H1 (cell line): ENCODE measurements around the gene TTF1. TPM values are rescaled to one million over a fixed set of nuclear protein-coding genes. Genes with fewer than 3 reads are reported as not detected.

Source experiments
- CTCF ChIA-PET: fragments of 300-600 bp; sonication (Branson Sonifier 250); formaldehyde crosslinking; loops from one replicate; lab custom pipeline; 2021; ENCODE audit not compliant: partially characterized antibody; lab: Charles Lee
- POLR2A ChIA-PET: fragments of 300-600 bp; sonication (Branson Sonifier 250); formaldehyde crosslinking; loops from one replicate; lab custom pipeline; 2021; ENCODE audit warnings: inconsistent platforms; ENCODE audit not compliant: partially characterized antibody; lab: Charles Lee
- DNase-seq, 2 experiments: peaks; one replicate each; pipeline versions ENCODE4 v3.0.0 to v3.0.0-alpha.2; 2010 to 2022; ENCODE audit warnings: low spot score in 2 of 2, low read depth in 1 of 2, mixed read lengths in 1 of 2
- FAIRE-seq: peaks from 2 replicates; lab custom pipeline; 2011; peaks lifted over from hg19 to GRCh38; lab: Jason Lieb, UNC
- H2AFZ ChIP-seq: 2 replicates; pipeline ENCODE4 v1.8.1; 2012; ENCODE audit warnings: low read length, inconsistent platforms
- H2AK5ac ChIP-seq: 2 replicates; pipeline ENCODE4 v1.6.1; 2013; ENCODE audit warnings: low read depth, low read length
- H2BK120ac ChIP-seq: replicated peaks from 2 replicates; pipeline ENCODE3; 2013; ENCODE audit warnings: low read depth, low read length, inconsistent platforms
- H2BK12ac ChIP-seq: 2 replicates; pipeline ENCODE4 v1.6.1; 2013; ENCODE audit warnings: low read depth, low read length
- H2BK15ac ChIP-seq: 2 replicates; pipeline ENCODE4 v1.6.1; 2013; ENCODE audit warnings: low read length
- H2BK20ac ChIP-seq: 2 replicates; pipeline ENCODE4 v1.6.1; 2013; ENCODE audit warnings: low read length
- H2BK5ac ChIP-seq: 2 replicates; pipeline ENCODE4 v1.6.1; 2013; ENCODE audit warnings: low read depth, low read length
- H3K14ac ChIP-seq: 2 replicates; pipeline ENCODE4 v1.6.1; 2013; ENCODE audit warnings: inconsistent platforms; ENCODE audit not compliant: insufficient read length
- H3K18ac ChIP-seq: 2 replicates; pipeline ENCODE4 v1.6.1; 2013; ENCODE audit warnings: low read length; ENCODE audit errors: extremely low read depth
- H3K23ac ChIP-seq: 2 replicates; pipeline ENCODE4 v1.6.1; 2013; ENCODE audit warnings: inconsistent platforms; ENCODE audit not compliant: insufficient read length
- H3K23me2 ChIP-seq: 2 replicates; pipeline ENCODE4 v1.6.1; 2013; ENCODE audit warnings: low read depth, low read length
- H3K27ac ChIP-seq: 2 replicates; pipeline ENCODE4 v1.6.1; 2011; ENCODE audit warnings: low read depth, low read length, inconsistent platforms
- H3K27me3 ChIP-seq, 4 experiments: replicated peaks in 1 of 4; 1 replicate in 1 of 4; 2 replicates in 3 of 4; pipeline versions ENCODE4 v1.6.1 to v1.8.1; 2011 to 2013; ENCODE audit warnings: low read length in 3 of 4, mild to moderate bottlenecking in 3 of 4, inconsistent platforms in 2 of 4, mixed read lengths in 2 of 4, moderate library complexity in 1 of 4; ENCODE audit not compliant: control insufficient read depth in 3 of 4, insufficient read depth in 3 of 4; ENCODE audit errors: extremely low read depth in 1 of 4
- H3K36me3 ChIP-seq, 4 experiments: 2 replicates each; pipeline versions ENCODE4 v1.6.1 to v1.8.1; 2011 to 2013; ENCODE audit warnings: mild to moderate bottlenecking in 4 of 4, low read length in 3 of 4, moderate library complexity in 2 of 4, control low read depth in 1 of 4, inconsistent platforms in 1 of 4; ENCODE audit not compliant: insufficient read depth in 4 of 4, control insufficient read depth in 2 of 4
- H3K4ac ChIP-seq: replicated peaks from 2 replicates; pipeline ENCODE3; 2013; ENCODE audit warnings: low read length, low read depth, mixed read lengths, inconsistent platforms; ENCODE audit not compliant: insufficient read length
- H3K4me1 ChIP-seq, 4 experiments: replicated peaks in 1 of 4; 1 replicate in 1 of 4; 2 replicates in 3 of 4; pipeline versions ENCODE4 v1.6.1 to v1.8.1; 2011 to 2013; ENCODE audit warnings: low read length in 3 of 4, inconsistent platforms in 2 of 4, mixed read lengths in 1 of 4; ENCODE audit not compliant: insufficient read depth in 4 of 4, control insufficient read depth in 3 of 4
- H3K4me2 ChIP-seq, 2 experiments: 2 replicates each; pipeline versions ENCODE4 v1.6.1 to v1.8.1; 2011 to 2013; ENCODE audit warnings: low read depth in 2 of 2, low read length in 2 of 2, control low read depth in 1 of 2, inconsistent platforms in 1 of 2, mild to moderate bottlenecking in 1 of 2; ENCODE audit not compliant: insufficient read depth in 1 of 2
- H3K4me3 ChIP-seq, 4 experiments: fragments of 200-600, 300-600 bp in 1 of 4; sonication (generic), shearing (Covaris generic), sonication (Bioruptor Twin) in 1 of 4; 2 replicates each; pipeline versions ENCODE4 v1.5.1 to v1.8.1; 2011 to 2016; ENCODE audit warnings: low read length in 4 of 4, low read depth in 3 of 4, control low read depth in 2 of 4, inconsistent platforms in 2 of 4, mild to moderate bottlenecking in 2 of 4, mixed read lengths in 1 of 4, moderate library complexity in 1 of 4; ENCODE audit not compliant: insufficient read depth in 2 of 4; ENCODE audit errors: extremely low read depth in 1 of 4
- H3K56ac ChIP-seq: replicated peaks from 2 replicates; pipeline ENCODE3; 2013; ENCODE audit warnings: low read depth, mild to moderate bottlenecking, mixed read lengths, low read length, inconsistent platforms; ENCODE audit not compliant: insufficient read length
- H3K79me1 ChIP-seq: 2 replicates; pipeline ENCODE4 v1.6.1; 2013; ENCODE audit warnings: low read depth, low read length, control low read depth
- H3K79me2 ChIP-seq, 2 experiments: 2 replicates each; pipeline versions ENCODE4 v1.6.1 to v1.8.1; 2012 to 2013; ENCODE audit warnings: low read length in 2 of 2, mild to moderate bottlenecking in 2 of 2, inconsistent platforms in 1 of 2; ENCODE audit not compliant: insufficient read depth in 2 of 2, control insufficient read depth in 1 of 2
- H3K9ac ChIP-seq, 4 experiments: replicated peaks in 1 of 4; 1 replicate in 1 of 4; 2 replicates in 3 of 4; pipeline versions ENCODE4 v1.6.1 to v1.8.1; 2011 to 2013; ENCODE audit warnings: low read depth in 3 of 4, low read length in 3 of 4, control low read depth in 2 of 4, mild to moderate bottlenecking in 2 of 4, moderate library complexity in 2 of 4, inconsistent platforms in 1 of 4; ENCODE audit errors: extremely low read depth in 1 of 4
- H3K9me3 ChIP-seq, 2 experiments: 2 replicates each; pipeline versions ENCODE4 v1.6.1 to v1.8.1; 2012 to 2013; ENCODE audit warnings: mild to moderate bottlenecking in 2 of 2, moderate library complexity in 2 of 2, control low read depth in 1 of 2, inconsistent platforms in 1 of 2, low read depth in 1 of 2, low read length in 1 of 2, mixed read lengths in 1 of 2; ENCODE audit not compliant: insufficient read depth in 2 of 2
- H4K20me1 ChIP-seq, 2 experiments: replicated peaks in 1 of 2; 2 replicates each; pipeline versions ENCODE3 to v1.8.1; 2011 to 2013; ENCODE audit warnings: inconsistent platforms in 2 of 2, low read length in 2 of 2, mild to moderate bottlenecking in 1 of 2; ENCODE audit not compliant: insufficient read depth in 2 of 2, control insufficient read depth in 1 of 2
- H4K5ac ChIP-seq: 2 replicates; pipeline ENCODE4 v1.6.1; 2013; ENCODE audit warnings: low read length, low read depth, mixed read lengths, inconsistent platforms; ENCODE audit not compliant: insufficient read length
- H4K8ac ChIP-seq: 2 replicates; pipeline ENCODE4 v1.8.0; 2013; ENCODE audit warnings: mild to moderate bottlenecking, moderate library complexity, low read length, inconsistent platforms; ENCODE audit not compliant: insufficient read depth; ENCODE audit errors: extremely low read depth
- H4K91ac ChIP-seq: replicated peaks from 2 replicates; pipeline ENCODE3; 2013; ENCODE audit warnings: low read length, mixed read lengths, inconsistent platforms; ENCODE audit not compliant: insufficient read length
- ATF2 ChIP-seq: IDR thresholded peaks from 2 replicates; pipeline ENCODE4 v1.6.1; 2012; ENCODE audit warnings: low read length, inconsistent platforms
- CREB1 ChIP-seq: IDR thresholded peaks from 2 replicates; pipeline ENCODE4 v1.6.1; 2012; ENCODE audit warnings: inconsistent platforms
- EP300 ChIP-seq, 2 experiments: IDR thresholded peaks; 1 replicate in 1 of 2; 2 replicates in 1 of 2; pipeline ENCODE4 v1.6.1; 2011 to 2012; ENCODE audit warnings: low read depth in 2 of 2, low read length in 2 of 2, mild to moderate bottlenecking in 2 of 2, borderline replicate concordance in 1 of 2, inconsistent platforms in 1 of 2, moderate library complexity in 1 of 2
- HDAC2 ChIP-seq, 2 experiments: fragments of 300-600 bp in 1 of 2; sonication (generic) in 1 of 2; IDR thresholded peaks; 2 replicates each; pipeline ENCODE4 v1.6.1; 2011 to 2012; ENCODE audit warnings: low read depth in 2 of 2, low read length in 2 of 2, mild to moderate bottlenecking in 2 of 2, moderate library complexity in 2 of 2, borderline replicate concordance in 1 of 2, inconsistent platforms in 1 of 2
- NANOG ChIP-seq: IDR thresholded peaks from 2 replicates; pipeline ENCODE4 v1.6.1; 2011; ENCODE audit warnings: low read length, low read depth, mild to moderate bottlenecking, inconsistent platforms; ENCODE audit not compliant: insufficient read depth, poor library complexity, severe bottlenecking
- PHF8 ChIP-seq: fragments of 200-600 bp; sonication (generic); conservative IDR thresholded peaks from 2 replicates; pipeline ENCODE4 v1.7.1; 2012; ENCODE audit warnings: low read depth, mild to moderate bottlenecking, inconsistent platforms, low read length, moderate library complexity
- RAD21 ChIP-seq, 2 experiments: IDR thresholded peaks in 1 of 2; conservative IDR thresholded peaks in 1 of 2; 2 replicates each; pipeline ENCODE4 v1.6.1; 2011; ENCODE audit warnings: low read depth in 2 of 2, low read length in 2 of 2, improper control_type of control experiment in 1 of 2, inconsistent platforms in 1 of 2, mild to moderate bottlenecking in 1 of 2, moderate library complexity in 1 of 2
- RFX5 ChIP-seq: IDR thresholded peaks from 2 replicates; pipeline ENCODE4 v1.6.1; 2011; ENCODE audit warnings: low read depth, low read length, improper control_type of control experiment, borderline replicate concordance
- RXRA ChIP-seq: IDR thresholded peaks from 2 replicates; pipeline ENCODE4 v1.6.1; 2011; ENCODE audit warnings: low read depth, mild to moderate bottlenecking, low read length, moderate library complexity; ENCODE audit not compliant: insufficient read depth
- WGBS, 2 experiments: shearing (Covaris generic) in 1 of 2; methylation state at CpG; one replicate each; pipeline versions ENCODE4 v1.1.6 to v1.1.7; 2013 to 2015; ENCODE audit warnings: low lambda C conversion rate in 2 of 2, mixed read lengths in 2 of 2, inconsistent platforms in 1 of 2, low coverage in 1 of 2, missing lambda C conversion rate in 1 of 2; ENCODE audit not compliant: insufficient replicate concordance in 2 of 2, insufficient coverage in 1 of 2, insufficient read length in 1 of 2; ENCODE audit errors: extremely low coverage in 1 of 2, missing lambda C conversion rate in 1 of 2; 5-methylcytosine and 5-hydroxymethylcytosine counted together
- polyA plus RNA-seq, 7 experiments: library from polyadenylated mRNA; depleted of rRNA in 3 of 7; stranded (reverse) in 5 of 7; unstranded in 2 of 7; fragments of >200 nt in 5 of 7; fragments of 200-250 nt in 2 of 7; gene quantifications; 1 replicate in 5 of 7; 2 replicates in 1 of 7; 4 replicates in 1 of 7; pipeline versions ENCODE4 v1.2.1 to v1.2.3, GENCODE V29; 2011 to 2013; ENCODE audit warnings: missing spikeins in 2 of 7, mixed read lengths in 2 of 7
- total RNA-seq: library from RNA; stranded (reverse); fragmentation: NEBNext Ultra II Directional; extraction: Animal tissue kit (Norgen Biotek cat#: 25700); gene quantifications from 2 replicates; pipeline ENCODE4 v1.2.1, GENCODE V29; 2021

The TTF1 gene
- total and polyA plus RNA-seq, 2 of the 8 experiments (the other 6 are each of a cell fraction or from before 2014, with no cell fraction given): 7.8 to 22.2 TPM

- Histone ChIP-seq H4K20me1 (peaks cover 0 to 3% of the 10 kb centered on the region in 2 experiments), H3K27ac (no peak overlapping the region), H3K56ac (no peak overlapping the region), H2BK12ac (no peak overlapping the region), H3K27me3 (peaks cover 1 to 20% (median 13%) of the 10 kb centered on the region in 4 experiments; a peak in 6 of 7 replicates), H3K79me1 (no peaks in the 10 kb centered on the region), H3K14ac (no peak overlapping the region), H2BK15ac (no peak overlapping the region), H3K23me2 (peaks cover 11% of the 10 kb centered on the region; the same call in 1 of the 2 replicates), H2BK5ac (no peak overlapping the region), H3K4me1 (peaks cover 6 to 15% (median 6%) of the 10 kb centered on the region in 4 experiments; a peak in 6 of 7 replicates), H3K18ac (no peak overlapping the region), H3K79me2 (peaks cover 0 to 1% of the 10 kb centered on the region in 2 experiments; a peak in 2 of 4 replicates), H3K23ac (no peak overlapping the region), H3K4me3 (peak overlapping the region; percentile 45 to 65 (median 56); a peak in 7 of 8 replicates), H2BK20ac (no peak overlapping the region), H3K4me2 (peak overlapping the region; percentile 41 to 88), H2BK120ac (no peak overlapping the region), H4K91ac (no peak overlapping the region), H3K9me3 (no peaks in the 10 kb centered on the region; a peak in 1 of 4 replicates), H2AK5ac (no peak overlapping the region), H3K36me3 (no peaks in the 10 kb centered on the region), H4K5ac (no peak overlapping the region), H3K9ac (no peak overlapping the region), H2AFZ (no peak overlapping the region), H4K8ac (no peak overlapping the region), H3K4ac (no peak overlapping the region)
- CTCF ChIA-PET: interaction anchor here (1.1 to 1.6 kb wide), 3 partner anchors 28 to 136 kb away, joined by 3 to 4 read pairs (median 4); no protein-coding TSS in a partner anchor
- FAIRE-seq: no peak
- 3% methylated on average over 20 of the region's 20 CpGs; no CpG with 5 or more reads in 1 of the 2 experiments for WGBS, 2 experiments
- POLR2A ChIA-PET: no interaction called here
- DNase-seq: peak; percentile 69 to 90
- TF ChIP-seq PHF8: no peak
- peak in 1 of 2 experiments; percentile 91; a peak in 1 of 4 replicates for TF ChIP-seq HDAC2 (IDR thresholded peaks at IDR 0.05; ENCODE audit: borderline replicate concordance in 1 of 2, low read depth in 2 of 2, low read length in 2 of 2)
- TF ChIP-seq CREB1: peak; percentile 63
- TF ChIP-seq RFX5: no peak
- TF ChIP-seq RXRA: no peak
- no peak for TF ChIP-seq NANOG
- TF ChIP-seq RAD21 (IDR thresholded peaks at IDR 0.05 in 1 of 2, conservative IDR thresholded peaks at IDR 0.05 in 1 of 2; ENCODE audit: low read depth in 2 of 2, low read length in 2 of 2): peak; percentile 92 to 94
- TF ChIP-seq EP300 (IDR thresholded peaks at IDR 0.05; ENCODE audit: borderline replicate concordance in 1 of 2, low read depth in 2 of 2, low read length in 2 of 2): peak in 1 of 2 experiments; percentile 35; a peak in 1 of 3 replicates
- TF ChIP-seq ATF2: 0 out of 2 replicates have a peak, but pooled peaks have one; percentile 7
Observed at GRCh38 chr9:132411091-132411508, 4.5 kb upstream of the TTF1 start.
